Large intestine (tissue), 3 donors: Measurements from ENCODE around the gene TMEM218. TPM values are rescaled to one million over a fixed set of nuclear protein-coding genes. Genes with fewer than 3 reads are reported as not detected.
"Not testable (repeated sequence)": the region's sequence is repeated elsewhere in the genome, so short reads cannot be mapped to it uniquely, and the experiment has no call there.

Experiments
- DNase-seq, 2 donors: peaks; one replicate each; pipeline versions ENCODE4 v3.0.0 to v3.0.0-alpha.2; 2013
- H3K27ac ChIP-seq: one replicate; pipeline ENCODE4 v1.5.1; 2013; ENCODE audit warnings: low read length
- H3K27me3 ChIP-seq: 2 replicates; pipeline ENCODE4 v1.6.1; 2013; ENCODE audit warnings: low read length; ENCODE audit not compliant: control insufficient read depth, insufficient read depth
- H3K36me3 ChIP-seq: 2 replicates; pipeline ENCODE4 v1.6.1; 2013; ENCODE audit warnings: low read length; ENCODE audit not compliant: control insufficient read depth, insufficient read depth
- H3K4me1 ChIP-seq: one replicate; pipeline ENCODE4 v1.6.1; 2013; ENCODE audit warnings: low read length; ENCODE audit not compliant: control insufficient read depth, insufficient read depth
- H3K4me3 ChIP-seq: one replicate; pipeline ENCODE4 v1.5.1; 2013; ENCODE audit warnings: low read length
- H3K9me3 ChIP-seq: one replicate; pipeline ENCODE4 v1.6.1; 2013; ENCODE audit warnings: mild to moderate bottlenecking, low read depth, low read length, moderate library complexity; ENCODE audit not compliant: control insufficient read depth
- WGBS: methylation state at CpG from one replicate; pipeline ENCODE4 v1.1.5; 2013; ENCODE audit warnings: low lambda C conversion rate; ENCODE audit not compliant: insufficient coverage; 5-methylcytosine and 5-hydroxymethylcytosine counted together
- polyA plus RNA-seq: library from polyadenylated mRNA; unstranded; fragments of 120-200 nt; gene quantifications from one replicate; pipeline ENCODE4 v1.2.1, GENCODE V29; 2013

The TMEM218 gene
- polyA plus RNA-seq, 1 donor, result 29.1 TPM

GRCh38 chr11:125091247-125091876, 20.1 kb downstream of the TMEM218 start:
- Histone ChIP-seq H3K4me3 (no peak overlapping the region), H3K9me3 (no peaks in the 10 kb centered on the region), H3K27ac (no peak overlapping the region), H3K27me3 (no peaks in the 10 kb centered on the region), H3K4me1 (peaks cover 8% of the 10 kb centered on the region), H3K36me3 (peaks cover 28% of the 10 kb centered on the region)
- peak; percentile 51 to 71 for DNase-seq
- 10% methylated on average over 2 of the region's 5 CpGs for WGBS

DNA sequence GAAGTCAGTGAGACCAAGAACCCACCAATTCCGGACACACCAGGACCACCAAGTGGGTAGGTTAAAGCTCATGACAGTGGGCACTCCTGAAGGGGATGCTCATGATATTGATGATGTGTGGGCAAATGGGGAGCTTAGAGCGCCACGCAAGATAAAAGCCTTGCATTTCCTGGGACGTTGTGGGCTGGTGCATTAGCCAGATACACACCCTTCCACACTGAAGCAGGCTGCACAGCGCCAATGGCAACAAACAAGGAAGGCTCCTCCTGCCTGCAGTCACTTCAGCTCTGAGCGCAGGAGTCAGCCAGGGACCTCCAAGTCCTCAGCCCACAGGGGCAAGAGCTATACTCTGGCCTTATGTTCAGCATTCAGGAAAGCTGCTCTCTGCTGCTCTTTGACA, 20.6 kb downstream of the TMEM218 start:
- no peaks in the 10 kb centered on the region for H3K27me3 ChIP-seq
- no peak for DNase-seq
- peaks cover 23% of the 10 kb centered on the region for H3K36me3 ChIP-seq
- no CpG with 5 or more reads among the region's 6 CpGs for WGBS
- H3K27ac ChIP-seq, result no peak overlapping the region
- no peaks in the 10 kb centered on the region for H3K9me3 ChIP-seq
- peaks cover 8% of the 10 kb centered on the region for H3K4me1 ChIP-seq
- no peak overlapping the region for H3K4me3 ChIP-seq

GRCh38 chr11:125090151-125090550, 21.3 kb downstream of the TMEM218 start:
- peaks cover 24% of the 10 kb centered on the region for H3K36me3 ChIP-seq
- not testable (repeated sequence) for H3K4me3 ChIP-seq, DNase-seq, H3K27me3 ChIP-seq, H3K9me3 ChIP-seq, H3K4me1 ChIP-seq, H3K27ac ChIP-seq
- no CpG with 5 or more reads among the region's 10 CpGs for WGBS

DNA sequence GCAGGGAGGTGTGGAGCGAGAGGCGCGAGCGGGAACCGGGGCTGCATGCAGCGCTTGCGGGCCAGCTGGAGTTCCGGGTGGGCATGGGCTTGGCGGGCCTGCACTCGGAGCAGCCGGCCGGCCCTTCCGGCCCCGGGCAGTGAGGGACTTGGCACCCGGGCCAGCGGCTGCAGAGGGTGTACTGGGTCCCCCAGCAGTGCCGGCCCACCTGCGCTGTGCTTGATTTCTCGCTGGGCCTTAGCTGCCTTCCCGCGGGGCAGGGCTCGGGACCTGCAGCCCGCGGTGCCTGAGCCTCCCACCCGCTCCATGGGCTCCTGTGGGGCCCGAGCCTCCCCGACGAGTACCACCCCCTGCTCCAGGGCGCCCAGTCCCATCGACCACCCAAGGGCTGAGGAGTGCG, 21.9 kb downstream of the TMEM218 start:
- H3K27ac ChIP-seq, DNase-seq, H3K4me1 ChIP-seq, H3K9me3 ChIP-seq, H3K27me3 ChIP-seq, H3K4me3 ChIP-seq: not testable (repeated sequence)
- peaks cover 25% of the 10 kb centered on the region for H3K36me3 ChIP-seq
- no CpG with 5 or more reads among the region's 31 CpGs for WGBS

- no peaks in the 10 kb centered on the region for H3K9me3 ChIP-seq
- WGBS, result no CpG with 5 or more reads among the region's 20 CpGs
- no peaks in the 10 kb centered on the region for H3K27me3 ChIP-seq
- H3K4me1 ChIP-seq, result peaks cover 8% of the 10 kb centered on the region
- peaks cover 27% of the 10 kb centered on the region for H3K36me3 ChIP-seq
- DNase-seq, result no peak
- H3K4me3 ChIP-seq, result no peak overlapping the region
- H3K27ac ChIP-seq, result no peak overlapping the region
These were observed 22.6 kb downstream of the TMEM218 start for GRCh38 chr11:125088576-125089455.

DNA sequence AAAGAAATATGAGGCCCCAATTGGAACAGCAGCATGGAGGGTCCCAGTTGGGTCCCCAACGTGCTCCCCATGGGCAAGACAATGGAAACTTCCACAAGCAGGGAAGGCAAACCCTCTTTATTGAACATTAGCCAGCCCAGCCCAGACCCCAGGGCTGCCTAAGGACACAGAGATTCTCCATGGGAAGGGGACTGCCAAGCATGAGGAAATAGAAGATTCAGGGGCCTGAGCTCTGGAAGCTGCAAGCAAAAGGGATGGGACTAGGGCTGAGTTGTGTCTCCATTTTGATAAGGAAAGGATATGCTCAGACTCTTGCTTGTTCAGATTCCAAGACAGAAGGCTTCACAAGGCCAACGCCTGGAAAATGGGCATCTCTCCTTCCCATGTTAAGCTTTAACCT, 23.3 kb downstream of the TMEM218 start:
- DNase-seq, result no peak
- no peaks in the 10 kb centered on the region for H3K9me3 ChIP-seq
- H3K4me3 ChIP-seq, result no peak overlapping the region
- H3K27ac ChIP-seq, result no peak overlapping the region
- H3K4me1 ChIP-seq, result peaks cover 8% of the 10 kb centered on the region
- peaks cover 32% of the 10 kb centered on the region for H3K36me3 ChIP-seq
- no CpG with 5 or more reads among the region's 2 CpGs for WGBS
- H3K27me3 ChIP-seq, result no peaks in the 10 kb centered on the region

- H3K9me3 ChIP-seq, result no peaks in the 10 kb centered on the region
- H3K27ac ChIP-seq, result no peak overlapping the region
- no peak for DNase-seq
- H3K36me3 ChIP-seq, result peaks cover 34% of the 10 kb centered on the region
- H3K4me3 ChIP-seq, result no peak overlapping the region
- WGBS, result no CpG with 5 or more reads among the region's 14 CpGs
- peaks cover 6% of the 10 kb centered on the region for H3K4me1 ChIP-seq
- H3K27me3 ChIP-seq, result no peaks in the 10 kb centered on the region
These were observed 24.7 kb downstream of the TMEM218 start for GRCh38 chr11:125086633-125087296.

DNA sequence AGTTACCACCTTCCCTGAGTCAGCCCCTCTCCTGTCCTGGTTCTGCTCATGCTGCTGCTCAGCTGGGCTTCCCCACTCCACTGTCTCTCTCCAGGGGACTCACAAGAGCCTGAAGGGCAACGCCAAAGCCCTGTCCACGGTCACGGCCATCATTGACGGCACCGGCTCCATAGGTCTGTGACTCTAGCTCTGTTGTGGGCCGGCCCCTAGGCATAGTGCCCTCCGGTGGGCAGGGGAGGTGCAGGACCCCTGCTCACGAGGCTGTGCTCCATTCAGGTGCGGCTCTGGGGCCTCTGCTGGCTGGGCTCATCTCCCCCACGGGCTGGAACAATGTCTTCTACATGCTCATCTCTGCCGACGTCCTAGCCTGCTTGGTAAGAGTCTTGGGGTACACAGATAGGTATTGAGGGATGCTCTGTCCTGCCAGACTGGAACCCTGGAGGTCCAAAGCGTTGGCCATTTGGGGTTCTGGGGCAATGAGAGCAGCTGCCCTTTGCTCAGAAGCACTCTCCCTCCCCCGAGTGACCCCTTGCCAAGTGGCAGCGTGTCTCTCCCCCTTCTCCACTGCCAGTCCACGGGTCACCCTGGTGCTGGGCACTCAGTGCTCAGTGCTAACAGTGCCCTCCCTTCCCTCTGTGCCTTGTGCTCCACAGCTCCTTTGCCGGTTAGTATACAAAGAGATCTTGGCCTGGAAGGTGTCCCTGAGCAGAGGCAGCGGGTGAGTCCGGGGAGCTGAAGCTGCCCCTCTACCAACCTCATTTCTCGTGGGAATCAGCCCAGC, 25.9 kb downstream of the TMEM218 start:
- no peaks in the 10 kb centered on the region for H3K4me1 ChIP-seq

DNA sequence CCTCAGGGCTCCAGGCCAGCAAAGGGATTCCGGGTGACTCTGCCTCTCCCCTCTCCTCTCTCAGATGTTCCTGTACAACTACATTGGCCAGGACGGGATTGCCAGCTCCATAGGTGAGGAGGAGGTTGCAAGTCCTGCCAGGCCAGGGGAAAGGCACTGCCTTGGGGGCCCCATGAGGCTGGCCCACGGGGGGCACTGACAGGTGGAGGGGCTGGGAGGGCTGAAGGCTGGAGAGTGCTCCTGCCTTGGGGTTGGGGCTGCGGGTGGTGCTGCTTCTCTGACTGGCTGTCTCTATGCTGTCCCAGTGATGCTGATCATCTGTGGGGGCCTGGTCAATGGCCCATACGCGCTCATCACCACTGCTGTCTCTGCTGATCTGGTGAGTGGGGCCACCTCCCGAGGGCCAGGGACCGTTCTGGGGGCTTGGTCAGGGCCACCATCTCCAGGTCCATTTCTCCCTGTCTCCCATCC, 26.6 kb downstream of the TMEM218 start:
- H3K4me1 ChIP-seq, result no peaks in the 10 kb centered on the region
- no peaks in the 10 kb centered on the region for H3K27me3 ChIP-seq
- H3K27ac ChIP-seq, result no peak overlapping the region
- H3K36me3 ChIP-seq, result peaks cover 34% of the 10 kb centered on the region
- no peak for DNase-seq
- no CpG with 5 or more reads among the region's 8 CpGs for WGBS
- no peak overlapping the region for H3K4me3 ChIP-seq
- no peaks in the 10 kb centered on the region for H3K9me3 ChIP-seq

More for the DNA sequence above, 25.9 kb downstream of the TMEM218 start:
- Histone ChIP-seq H3K9me3 (no peaks in the 10 kb centered on the region), H3K27ac (no peak overlapping the region), H3K4me3 (no peak overlapping the region), H3K36me3 (peaks cover 34% of the 10 kb centered on the region), H3K27me3 (no peaks in the 10 kb centered on the region)
- DNase-seq, result no peak
- WGBS, result no CpG with 5 or more reads among the region's 20 CpGs

- H3K27ac ChIP-seq, result no peak overlapping the region
- peaks cover 36% of the 10 kb centered on the region for H3K36me3 ChIP-seq
- no CpG with 5 or more reads among the region's 11 CpGs for WGBS
- no peaks in the 10 kb centered on the region for H3K27me3 ChIP-seq
- no peaks in the 10 kb centered on the region for H3K9me3 ChIP-seq
- no peak for DNase-seq
- H3K4me1 ChIP-seq, result no peaks in the 10 kb centered on the region
- H3K4me3 ChIP-seq, result no peak overlapping the region
These were observed 27.4 kb downstream of the TMEM218 start for GRCh38 chr11:125084057-125084416.
